ENCODE results near the gene MAPKAPK2. TPM values are rescaled to one million over a fixed set of nuclear protein-coding genes. Genes with fewer than 3 reads are reported as not detected.

The MAPKAPK2 gene
- total RNA-seq, 1 experiment from 2014 or later, result 51.1 TPM

- Histone ChIP-seq H3K79me2 (ENCODE audit: insufficient read depth, low read length) (peaks cover 90% of the 10 kb centered on the region), H3K9me2 (ENCODE audit: insufficient read depth) (no peaks in the 10 kb centered on the region), H3K9me3 (ENCODE audit: control insufficient read depth in 1 of 2, insufficient read depth in 1 of 2, low read depth in 1 of 2, low read length in 2 of 2) (no peaks in the 10 kb centered on the region), H3K36me3 (ENCODE audit: control insufficient read depth in 1 of 2, insufficient read depth in 2 of 2, low read length in 2 of 2) (no peaks in the 10 kb centered on the region), H3K27ac (ENCODE audit: low read depth, low read length) (no peak overlapping the region), H3K4me1 (ENCODE audit: control insufficient read depth in 1 of 2, insufficient read depth in 2 of 2, low read length in 2 of 2) (peaks cover 4 to 19% of the 10 kb centered on the region in 2 experiments), H4K20me1 (ENCODE audit: insufficient read depth) (peaks cover 5% of the 10 kb centered on the region; the same call in 1 of the 2 replicates), H3K4me3 (replicated peaks in 1 of 2; ENCODE audit: low read depth in 1 of 2, low read length in 2 of 2) (no peak overlapping the region), H3K4me2 (ENCODE audit: low read length) (no peak overlapping the region), H3K9ac (ENCODE audit: low read length) (no peak overlapping the region), H2AFZ (ENCODE audit: low read depth, low read length, poor library complexity, severe bottlenecking) (no peak overlapping the region), H3K27me3 (ENCODE audit: insufficient read depth, low read length) (no peaks in the 10 kb centered on the region)
- no peak for DNase-seq (ENCODE audit: low read depth, low spot score)
- CTCF ChIA-PET, result no interaction called here
- POLR2A ChIA-PET, result no interaction called here
- RAD21 ChIA-PET (ENCODE audit: low non-redundant PET in 1 of 2, low total read pairs in 2 of 2, uncharacterized antibody in 2 of 2, unreplicated experiment in 2 of 2), result no interaction called here
- no peak for TF ChIP-seq CTCF (IDR thresholded peaks at IDR 0.05 in 2 of 3, conservative IDR thresholded peaks at IDR 0.05 in 1 of 3; ENCODE audit: borderline replicate concordance in 1 of 3, insufficient read depth in 1 of 3, low read depth in 2 of 3, low read length in 2 of 3)
- no peak for TF ChIP-seq ZFX (IDR thresholded peaks at IDR 0.05)
- TF ChIP-seq JUND (IDR thresholded peaks at IDR 0.05), result no peak
- no peak for TF ChIP-seq ELF1 (IDR thresholded peaks at IDR 0.05; ENCODE audit: borderline replicate concordance, low read depth)
- no peak for TF ChIP-seq FOSL1 (IDR thresholded peaks at IDR 0.05; ENCODE audit: low read depth)
- BruUV-seq (replicated peaks), result no TSS peak
- intact Hi-C loops (cut with micrococcal nuclease), result no loop called here
- ATAC-seq, result no peak
These were observed 24.6 kb downstream of the MAPKAPK2 start for GRCh38 chr1:206709322-206709721.

- peaks cover 6 to 24% of the 10 kb centered on the region in 2 experiments for H3K4me1 ChIP-seq (ENCODE audit: control insufficient read depth in 1 of 2, insufficient read depth in 2 of 2, low read length in 2 of 2)
- DNase-seq (ENCODE audit: low read depth, low spot score), result no peak
- H3K9me2 ChIP-seq (ENCODE audit: insufficient read depth), result no peaks in the 10 kb centered on the region
- ATAC-seq, result no peak
- no peak overlapping the region for H3K4me3 ChIP-seq (replicated peaks in 1 of 2; ENCODE audit: low read depth in 1 of 2, low read length in 2 of 2)
- TF ChIP-seq EZH2phosphoT487 (IDR thresholded peaks at IDR 0.05; ENCODE audit: borderline replicate concordance) (no peak), POLR2A (IDR thresholded peaks at IDR 0.05; ENCODE audit: borderline replicate concordance, extremely low read depth, insufficient read depth, insufficient read length) (no peak), EZH2 (IDR thresholded peaks at IDR 0.05) (no peak)
- H4K20me1 ChIP-seq (ENCODE audit: insufficient read depth), result peaks cover 5% of the 10 kb centered on the region; the same call in 1 of the 2 replicates
- intact Hi-C loops (cut with micrococcal nuclease), result no loop called here
- H3K27ac ChIP-seq (ENCODE audit: low read depth, low read length), result no peak overlapping the region
- no peaks in the 10 kb centered on the region for H3K36me3 ChIP-seq (ENCODE audit: control insufficient read depth in 1 of 2, insufficient read depth in 2 of 2, low read length in 2 of 2)
- no peak overlapping the region for H2AFZ ChIP-seq (ENCODE audit: low read depth, low read length, poor library complexity, severe bottlenecking)
- H3K4me2 ChIP-seq (ENCODE audit: low read length), result no peak overlapping the region
- POLR2A ChIA-PET, result no interaction called here
- no peaks in the 10 kb centered on the region for H3K27me3 ChIP-seq (ENCODE audit: insufficient read depth, low read length)
- no peak overlapping the region for H3K9ac ChIP-seq (ENCODE audit: low read length)
- RAD21 ChIA-PET (ENCODE audit: low non-redundant PET in 1 of 2, low total read pairs in 2 of 2, uncharacterized antibody in 2 of 2, unreplicated experiment in 2 of 2), result no interaction called here
- no peaks in the 10 kb centered on the region for H3K9me3 ChIP-seq (ENCODE audit: control insufficient read depth in 1 of 2, insufficient read depth in 1 of 2, low read depth in 1 of 2, low read length in 2 of 2)
- CTCF ChIA-PET, result no interaction called here
- BruUV-seq (replicated peaks), result no TSS peak
- H3K79me2 ChIP-seq (ENCODE audit: insufficient read depth, low read length), result peaks cover 88% of the 10 kb centered on the region
These were observed 25.2 kb downstream of the MAPKAPK2 start for GRCh38 chr1:206709772-206710459.
